ENCODE data around the gene PRR7. TPM values are rescaled to one million over a fixed set of nuclear protein-coding genes. Genes with fewer than 3 reads are reported as not detected.
A peak's percentile ranks its signal among the peaks of the same experiment; 100 is the strongest.

Gene PRR7
- polyA plus RNA-seq, 1 donor = 1.7 TPM

DNA sequence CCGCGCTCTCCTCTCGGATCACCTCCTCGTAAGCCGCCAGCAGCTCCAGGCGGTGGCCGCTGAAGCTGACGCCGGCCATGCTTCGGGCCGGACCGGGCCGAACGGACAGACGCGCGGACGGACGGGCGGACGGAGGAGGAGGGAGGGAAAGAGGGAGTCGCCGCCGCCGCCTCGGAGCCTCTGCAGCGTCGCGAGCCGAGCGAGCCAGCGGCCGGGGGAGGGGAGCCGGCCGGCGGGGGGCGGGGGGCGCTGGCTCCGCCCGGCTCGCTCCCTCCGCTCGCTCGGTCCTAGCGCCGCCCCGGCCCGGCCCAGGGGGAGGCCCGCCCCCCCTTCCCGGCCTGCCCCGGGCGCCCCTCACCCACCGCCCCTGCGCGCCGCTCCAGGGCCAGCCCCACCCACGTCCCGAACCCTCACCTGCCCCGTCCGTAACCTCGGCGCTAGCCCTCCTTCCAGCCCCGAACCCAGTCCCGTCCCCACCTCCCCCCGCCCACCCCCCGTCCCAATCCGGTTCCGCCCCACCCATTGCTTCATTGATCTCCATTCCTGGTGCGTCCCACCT, 26.9 kb downstream of the PRR7 start, which contains the start of gene DBN1:
Gene DBN1 (minus strand): TSS at position 192 of the 559 bp plus-strand sequence. CDS start 113 bp downstream, at position 79.
- peak within 1 kb of the TSS; percentile 29 for H3K27ac ChIP-seq (ENCODE audit: low read length)
- peak in 1 of 2 donors; percentile 43 for DNase-seq
- no CpG with 5 or more reads among the region's 69 CpGs for WGBS (ENCODE audit: insufficient coverage, low lambda C conversion rate)

DNA sequence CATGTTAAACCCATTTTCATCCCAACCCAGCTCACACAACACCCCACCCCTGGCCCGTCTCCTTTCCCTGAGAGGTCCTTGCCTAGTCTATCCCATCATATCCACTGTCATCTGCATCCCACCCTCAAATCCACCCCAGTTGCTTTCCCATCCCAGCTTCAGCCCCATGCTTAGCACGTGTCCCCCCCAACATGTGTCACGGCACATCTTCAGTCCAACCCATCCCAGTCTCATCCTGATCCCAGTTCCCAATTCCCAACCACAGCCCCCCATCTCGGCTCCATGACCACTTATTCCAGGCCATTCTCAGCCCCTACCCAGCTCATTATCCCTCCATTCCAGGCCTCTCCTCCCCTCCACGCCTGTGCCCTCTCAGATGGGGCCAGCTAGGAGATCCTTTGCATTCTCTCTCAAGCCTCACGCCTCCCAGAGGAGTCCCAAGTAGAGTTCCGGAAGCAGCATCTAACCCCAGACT, 27.4 kb downstream of the PRR7 start:
- H3K36me3 ChIP-seq (ENCODE audit: control insufficient read depth, insufficient read depth, low read length) = peaks cover 4% of the 10 kb centered on the region
- H3K27ac ChIP-seq (ENCODE audit: low read length) = no peak overlapping the region
- WGBS (ENCODE audit: insufficient coverage, low lambda C conversion rate) = no CpG with 5 or more reads among the region's 7 CpGs
- DNase-seq = no peak
- no peaks in the 10 kb centered on the region for H3K9me3 ChIP-seq (ENCODE audit: control insufficient read depth, low read depth, low read length)
- no peak overlapping the region for H3K4me3 ChIP-seq (ENCODE audit: low read length)
- H3K27me3 ChIP-seq (ENCODE audit: control insufficient read depth, insufficient read depth, low read length) = peaks cover 23% of the 10 kb centered on the region
- peaks cover 9% of the 10 kb centered on the region for H3K4me1 ChIP-seq (ENCODE audit: control insufficient read depth, insufficient read depth, low read length)

More for the DNA sequence above, 26.9 kb downstream of the PRR7 start, which contains the start of gene DBN1:
- H3K4me3 ChIP-seq (ENCODE audit: low read length) = peak within 1 kb of the TSS; percentile 62
- peaks cover 23% of the 10 kb centered on the region for H3K27me3 ChIP-seq (ENCODE audit: control insufficient read depth, insufficient read depth, low read length)
- peaks cover 4% of the 10 kb centered on the region for H3K36me3 ChIP-seq (ENCODE audit: control insufficient read depth, insufficient read depth, low read length)
- peaks cover 9% of the 10 kb centered on the region for H3K4me1 ChIP-seq (ENCODE audit: control insufficient read depth, insufficient read depth, low read length)
- no peaks in the 10 kb centered on the region for H3K9me3 ChIP-seq (ENCODE audit: control insufficient read depth, low read depth, low read length)

DNA sequence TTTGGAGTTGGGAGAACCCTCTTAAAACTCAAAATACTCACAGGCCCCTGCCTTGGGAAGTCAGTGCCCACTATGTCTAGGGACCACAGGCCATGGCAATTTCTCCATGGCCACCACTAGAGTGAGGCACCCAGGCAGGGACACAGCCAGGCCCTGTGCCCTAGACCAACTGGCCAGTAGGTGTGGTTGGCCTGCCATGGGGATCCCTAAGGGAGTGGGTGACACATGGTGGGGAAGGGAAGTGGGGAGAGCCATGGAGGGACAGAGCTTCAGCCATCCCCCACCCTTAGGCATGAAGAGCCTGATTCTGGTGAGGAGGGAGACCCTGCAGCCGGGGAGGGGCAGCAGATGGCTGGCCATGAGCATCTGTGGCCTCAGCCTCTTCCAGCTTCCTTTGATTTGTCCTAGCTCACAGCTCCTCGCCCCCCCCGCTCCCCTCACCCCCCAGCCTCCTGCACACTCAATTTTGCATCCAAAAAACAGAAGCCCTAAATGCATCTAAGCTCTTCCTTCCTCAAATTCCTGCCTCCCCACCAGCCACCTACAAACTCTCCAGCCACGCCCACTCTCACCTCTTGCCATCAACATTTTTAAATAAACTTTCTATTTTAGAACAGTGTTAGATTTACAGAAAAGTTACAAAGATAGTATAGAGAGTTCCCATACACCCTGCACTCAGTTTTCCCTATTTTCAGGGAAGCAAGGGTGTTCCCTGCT, 28.4 kb downstream of the PRR7 start:
- no peak overlapping the region for H3K4me3 ChIP-seq (ENCODE audit: low read length)
- H3K27me3 ChIP-seq (ENCODE audit: control insufficient read depth, insufficient read depth, low read length) = peaks cover 23% of the 10 kb centered on the region
- DNase-seq = no peak
- H3K27ac ChIP-seq (ENCODE audit: low read length) = no peak overlapping the region
- no peaks in the 10 kb centered on the region for H3K9me3 ChIP-seq (ENCODE audit: control insufficient read depth, low read depth, low read length)
- WGBS (ENCODE audit: insufficient coverage, low lambda C conversion rate) = 100% methylated on average over 1 of the region's 4 CpGs
- peaks cover 9% of the 10 kb centered on the region for H3K4me1 ChIP-seq (ENCODE audit: control insufficient read depth, insufficient read depth, low read length)
- H3K36me3 ChIP-seq (ENCODE audit: control insufficient read depth, insufficient read depth, low read length) = peaks cover 4% of the 10 kb centered on the region

DNA sequence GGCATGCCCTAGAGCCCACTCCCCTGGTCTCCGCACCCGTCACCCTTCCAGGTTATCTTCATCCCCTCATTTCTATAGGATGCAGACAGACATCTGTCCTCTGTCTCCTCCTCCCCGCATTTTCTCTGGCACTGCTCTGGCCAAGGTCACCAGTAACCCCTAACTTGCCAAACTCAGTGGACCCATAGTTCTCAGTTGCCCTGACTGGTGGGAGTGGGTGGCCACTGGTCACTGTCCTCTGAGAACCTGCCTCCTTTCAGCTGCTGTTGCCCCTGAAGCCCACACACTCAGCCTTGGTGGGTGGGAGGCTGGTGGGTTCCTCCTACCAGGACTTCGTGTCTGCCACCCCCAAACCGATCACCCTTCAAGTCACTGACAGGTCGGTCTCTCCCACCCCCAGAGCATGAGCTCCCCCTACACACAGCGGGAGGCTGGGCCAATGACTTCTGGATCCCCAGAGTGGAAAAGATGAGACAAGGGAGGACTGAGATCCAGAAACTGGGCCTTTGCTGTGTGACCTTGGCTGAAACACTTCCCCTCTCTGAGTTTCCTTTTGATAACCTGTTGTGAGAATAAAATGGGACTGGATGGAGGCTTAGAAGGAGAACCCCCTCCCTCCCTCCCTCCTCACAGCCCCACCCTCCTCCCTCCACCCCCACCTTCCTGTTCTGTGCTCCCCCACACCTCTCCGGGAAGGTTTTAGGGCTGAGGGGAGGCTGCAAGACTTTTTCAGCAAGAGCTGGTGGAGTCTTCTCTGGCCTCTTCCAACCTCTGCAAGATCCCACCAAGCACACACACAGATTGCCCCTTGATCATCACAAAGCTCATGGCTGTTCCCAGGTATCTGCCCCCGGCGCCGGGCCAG, 29.2 kb downstream of the PRR7 start:
- Histone ChIP-seq H3K4me3 (ENCODE audit: low read length) (no peak overlapping the region), H3K4me1 (ENCODE audit: control insufficient read depth, insufficient read depth, low read length) (peaks cover 9% of the 10 kb centered on the region), H3K9me3 (ENCODE audit: control insufficient read depth, low read depth, low read length) (no peaks in the 10 kb centered on the region), H3K36me3 (ENCODE audit: control insufficient read depth, insufficient read depth, low read length) (peaks cover 4% of the 10 kb centered on the region), H3K27ac (ENCODE audit: low read length) (no peak overlapping the region), H3K27me3 (ENCODE audit: control insufficient read depth, insufficient read depth, low read length) (peaks cover 23% of the 10 kb centered on the region)
- WGBS (ENCODE audit: insufficient coverage, low lambda C conversion rate) = no CpG with 5 or more reads among the region's 11 CpGs
- DNase-seq = no peak

DNA sequence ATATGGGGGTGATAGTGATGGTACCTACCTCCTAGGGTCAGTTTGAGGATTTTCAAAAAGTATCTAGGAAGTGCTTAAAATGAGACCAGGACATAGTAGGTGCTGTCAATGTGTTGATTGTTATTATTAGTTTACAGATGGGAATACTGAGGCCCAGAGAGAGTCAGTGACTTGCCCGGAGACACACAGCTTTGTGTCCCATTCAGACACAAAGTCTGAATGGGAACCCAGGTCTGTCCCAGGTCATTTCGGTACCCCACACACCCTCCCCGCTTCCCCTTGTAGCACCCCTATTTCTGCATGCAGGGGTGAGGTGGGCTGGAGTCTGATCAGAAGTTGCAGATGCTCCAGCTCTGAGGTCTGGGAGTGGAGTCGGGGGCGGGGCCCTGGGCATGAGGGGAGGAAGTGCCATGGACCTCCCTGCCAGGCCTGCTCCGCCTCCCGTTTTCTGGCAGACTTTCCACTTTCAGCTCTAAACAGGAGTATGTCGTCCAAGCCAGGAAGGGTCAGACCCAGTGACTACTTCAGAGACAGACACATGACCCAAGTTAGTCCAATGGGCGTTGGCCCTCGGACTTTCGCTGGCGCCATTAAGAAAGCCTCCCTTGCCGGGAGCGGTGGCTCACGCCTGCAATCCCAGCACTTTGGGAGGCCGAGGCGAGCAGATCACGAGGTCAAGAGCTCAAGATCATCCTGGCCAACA, 30.1 kb downstream of the PRR7 start:
- no peak for DNase-seq
- no CpG with 5 or more reads among the region's 18 CpGs for WGBS (ENCODE audit: insufficient coverage, low lambda C conversion rate)
- H3K27ac ChIP-seq (ENCODE audit: low read length) = no peak overlapping the region
- peaks cover 2% of the 10 kb centered on the region for H3K36me3 ChIP-seq (ENCODE audit: control insufficient read depth, insufficient read depth, low read length)
- no peaks in the 10 kb centered on the region for H3K9me3 ChIP-seq (ENCODE audit: control insufficient read depth, low read depth, low read length)
- peaks cover 20% of the 10 kb centered on the region for H3K27me3 ChIP-seq (ENCODE audit: control insufficient read depth, insufficient read depth, low read length)
- H3K4me1 ChIP-seq (ENCODE audit: control insufficient read depth, insufficient read depth, low read length) = peaks cover 9% of the 10 kb centered on the region
- H3K4me3 ChIP-seq (ENCODE audit: low read length) = no peak overlapping the region

DNA sequence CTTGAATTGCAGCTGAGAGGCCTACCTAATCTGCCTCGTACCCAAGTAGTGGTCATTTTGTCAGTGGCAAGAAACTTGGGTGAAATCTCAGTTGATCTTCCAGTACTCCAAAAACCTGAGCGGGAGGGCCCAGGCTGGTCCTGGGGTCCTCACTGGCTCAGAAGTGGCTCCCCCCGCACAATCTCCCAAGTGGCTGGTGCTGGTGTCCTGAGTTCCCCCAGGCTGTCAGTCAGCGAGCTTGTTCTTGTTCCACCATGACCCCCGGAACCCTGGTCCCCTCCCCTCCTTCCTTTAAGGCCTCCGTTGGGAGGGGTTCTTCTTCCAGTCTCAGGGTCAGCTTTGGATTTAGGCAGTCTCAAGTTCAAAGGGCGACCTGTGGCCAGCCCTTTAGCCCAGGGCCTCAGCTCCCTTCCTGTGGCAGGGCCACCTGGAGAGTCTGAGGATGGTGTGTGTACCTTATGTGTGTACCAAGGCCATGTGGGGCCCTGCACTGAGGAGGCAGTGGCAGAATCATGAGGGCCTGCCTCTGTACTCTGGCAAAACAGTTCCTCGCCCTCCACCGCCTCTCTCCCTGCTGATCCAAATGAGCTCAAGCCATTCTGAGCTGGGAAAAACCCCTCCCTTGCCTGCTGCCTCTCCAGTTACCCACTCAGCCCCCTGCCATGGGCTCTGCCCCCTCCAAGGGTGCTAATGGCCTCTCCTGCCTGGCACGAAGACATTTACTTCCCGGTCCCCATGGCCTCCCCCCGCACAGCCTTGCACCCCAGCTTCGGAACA, 31.3 kb downstream of the PRR7 start:
- Histone ChIP-seq H3K4me1 (ENCODE audit: control insufficient read depth, insufficient read depth, low read length) (no peaks in the 10 kb centered on the region), H3K36me3 (ENCODE audit: control insufficient read depth, insufficient read depth, low read length) (peaks cover 4% of the 10 kb centered on the region), H3K9me3 (ENCODE audit: control insufficient read depth, low read depth, low read length) (no peaks in the 10 kb centered on the region), H3K4me3 (ENCODE audit: low read length) (no peak overlapping the region), H3K27me3 (ENCODE audit: control insufficient read depth, insufficient read depth, low read length) (peaks cover 10% of the 10 kb centered on the region), H3K27ac (ENCODE audit: low read length) (no peak overlapping the region)
- WGBS (ENCODE audit: insufficient coverage, low lambda C conversion rate) = no CpG with 5 or more reads among the region's 13 CpGs
- DNase-seq = no peak

DNA sequence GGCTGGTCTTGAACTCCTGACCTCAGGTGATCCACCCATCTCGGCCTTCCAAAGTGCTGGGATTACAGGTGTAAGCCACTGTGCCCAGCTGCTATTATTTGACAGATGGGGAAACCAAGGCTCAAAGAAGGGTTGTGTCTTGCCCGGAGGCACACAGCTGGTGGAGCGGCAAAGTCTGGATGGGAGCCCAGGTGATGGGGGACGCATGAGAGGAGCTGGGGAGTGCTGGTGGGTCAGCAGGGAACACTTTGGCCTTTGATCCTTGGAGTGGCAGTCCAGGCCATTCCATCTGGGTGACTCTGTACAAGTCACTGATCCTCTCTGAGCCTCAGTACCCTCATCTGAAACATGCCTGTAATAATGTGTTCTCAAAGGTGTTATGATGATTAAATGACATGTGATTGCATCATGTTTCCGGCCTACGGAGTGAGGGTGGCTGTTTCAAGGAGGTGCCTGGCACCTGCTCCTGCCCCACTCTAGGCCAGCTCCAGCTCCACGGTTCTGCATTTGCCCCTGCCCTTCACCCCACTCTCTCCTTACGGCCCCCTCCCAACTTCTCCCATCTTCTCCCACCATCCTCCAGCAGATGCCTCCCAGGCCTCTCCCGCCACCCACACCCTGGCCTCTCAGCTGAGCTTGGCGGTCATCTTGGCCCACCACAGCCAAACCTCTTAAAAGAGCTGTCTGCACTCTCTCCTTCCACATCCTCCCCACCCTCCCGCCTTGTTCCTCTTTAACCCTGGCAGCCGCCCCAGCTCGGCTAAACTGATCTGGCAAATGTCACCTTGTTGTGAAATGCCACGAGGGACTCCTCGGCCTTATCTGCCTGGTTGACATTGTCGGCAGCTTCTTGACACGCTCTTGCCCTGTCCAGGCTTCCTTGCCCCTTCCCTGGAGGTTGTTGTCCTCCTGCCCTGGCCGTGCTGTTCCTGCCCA, 32.4 kb downstream of the PRR7 start:
- H3K27me3 ChIP-seq (ENCODE audit: control insufficient read depth, insufficient read depth, low read length) = peaks cover 9% of the 10 kb centered on the region
- no peak for DNase-seq
- peaks cover 13% of the 10 kb centered on the region for H3K36me3 ChIP-seq (ENCODE audit: control insufficient read depth, insufficient read depth, low read length)
- H3K9me3 ChIP-seq (ENCODE audit: control insufficient read depth, low read depth, low read length) = no peaks in the 10 kb centered on the region
- WGBS (ENCODE audit: insufficient coverage, low lambda C conversion rate) = no CpG with 5 or more reads among the region's 18 CpGs
- H3K27ac ChIP-seq (ENCODE audit: low read length) = peak overlapping the region; percentile 44
- H3K4me3 ChIP-seq (ENCODE audit: low read length) = no peak overlapping the region
- no peaks in the 10 kb centered on the region for H3K4me1 ChIP-seq (ENCODE audit: control insufficient read depth, insufficient read depth, low read length)

DNA sequence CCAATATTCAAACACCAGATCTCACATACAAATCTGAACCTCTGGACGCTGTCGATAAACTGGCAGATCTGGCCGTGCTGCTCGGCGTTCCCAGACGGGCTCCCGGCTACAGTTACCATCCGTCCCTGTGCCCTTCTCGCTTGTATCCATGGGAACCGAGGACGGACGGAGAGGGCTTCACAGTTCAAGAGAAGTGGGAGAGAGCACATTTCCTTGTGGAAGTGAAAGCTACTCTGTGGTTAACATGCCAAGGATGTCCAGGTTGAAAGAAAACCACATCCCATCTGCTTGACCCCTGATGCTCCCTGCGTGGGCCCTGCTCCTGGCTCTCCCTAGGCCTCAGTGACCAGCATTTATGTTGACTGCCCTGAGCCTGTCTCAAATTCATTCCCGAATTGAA, 33.2 kb downstream of the PRR7 start:
- H3K4me3 ChIP-seq (ENCODE audit: low read length) = no peak overlapping the region
- peaks cover 2% of the 10 kb centered on the region for H3K27me3 ChIP-seq (ENCODE audit: control insufficient read depth, insufficient read depth, low read length)
- DNase-seq = no peak
- WGBS (ENCODE audit: insufficient coverage, low lambda C conversion rate) = no CpG with 5 or more reads among the region's 14 CpGs
- no peaks in the 10 kb centered on the region for H3K9me3 ChIP-seq (ENCODE audit: control insufficient read depth, low read depth, low read length)
- H3K36me3 ChIP-seq (ENCODE audit: control insufficient read depth, insufficient read depth, low read length) = peaks cover 16% of the 10 kb centered on the region
- H3K27ac ChIP-seq (ENCODE audit: low read length) = peak overlapping the region; percentile 44
- H3K4me1 ChIP-seq (ENCODE audit: control insufficient read depth, insufficient read depth, low read length) = no peaks in the 10 kb centered on the region

DNA sequence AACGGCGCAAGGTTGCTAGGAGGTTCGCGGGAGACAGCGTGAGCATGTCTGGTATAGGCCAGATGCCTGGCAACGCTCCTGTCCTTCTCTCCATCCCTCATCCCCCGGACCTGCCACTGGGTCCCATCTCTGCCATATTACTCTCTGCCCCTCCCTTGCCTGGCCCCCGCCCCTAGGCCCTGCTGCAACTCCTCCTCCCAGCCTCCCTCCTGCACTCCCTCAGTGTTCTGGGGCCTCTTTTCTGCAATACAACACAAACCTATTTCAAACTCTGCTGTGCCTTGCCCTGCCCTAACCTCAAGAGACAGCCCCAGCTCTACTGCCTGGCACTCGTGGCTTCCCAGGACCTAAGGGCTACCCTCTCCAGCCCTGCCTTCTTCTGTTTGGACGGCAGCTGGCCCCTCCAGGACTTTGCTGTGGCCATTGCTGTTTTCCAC, 35.8 kb downstream of the PRR7 start:
- Histone ChIP-seq H3K36me3 (ENCODE audit: control insufficient read depth, insufficient read depth, low read length) (peaks cover 19% of the 10 kb centered on the region), H3K4me1 (ENCODE audit: control insufficient read depth, insufficient read depth, low read length) (no peaks in the 10 kb centered on the region), H3K27ac (ENCODE audit: low read length) (no peak overlapping the region)

More for the DNA sequence above, 35.8 kb downstream of the PRR7 start:
- Histone ChIP-seq H3K4me3 (ENCODE audit: low read length) (no peak overlapping the region), H3K9me3 (ENCODE audit: control insufficient read depth, low read depth, low read length) (no peaks in the 10 kb centered on the region), H3K27me3 (ENCODE audit: control insufficient read depth, insufficient read depth, low read length) (no peaks in the 10 kb centered on the region)
- no peak for DNase-seq
- no CpG with 5 or more reads among the region's 10 CpGs for WGBS (ENCODE audit: insufficient coverage, low lambda C conversion rate)

All from large intestine (tissue), 3 donors.